GM19240 (cell line): Measurements from ENCODE around the gene HPDL.
"Not testable (repeated sequence)": the region's sequence is repeated elsewhere in the genome, so short reads cannot be mapped to it uniquely, and the experiment has no call there.

Source experiments
- DNase-seq: peaks from one replicate; pipeline ENCODE4 v3.0.0; 2011; ENCODE audit warnings: low spot score; ENCODE audit not compliant: insufficient read length

Gene HPDL

GRCh38 chr1:45326627-45327623 lies at the start of gene HPDL:
Gene HPDL (plus strand): TSS chr1:45326895. CDS start chr1:45327149, 254 bp downstream.
- DNase-seq: peak; percentile 64

DNA sequence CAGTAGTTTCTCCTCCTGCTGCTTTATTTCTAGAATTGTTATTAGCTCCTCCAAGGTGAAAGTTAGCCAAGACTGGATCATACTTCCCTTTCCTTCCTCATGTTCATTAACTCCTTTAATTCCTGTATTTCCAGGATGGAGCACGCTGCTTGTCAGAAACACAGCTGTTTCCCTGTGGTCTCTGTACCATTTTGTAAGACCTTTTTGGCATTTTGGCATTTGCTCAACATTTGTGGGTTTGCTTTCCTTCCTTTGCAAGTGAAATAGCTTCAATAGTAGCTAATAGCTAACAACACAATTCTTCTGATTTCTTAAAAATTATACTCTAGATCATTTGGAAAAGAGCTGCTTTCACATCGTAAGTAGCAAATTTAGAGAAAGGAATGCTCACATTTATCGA lies 44.3 kb upstream of the HPDL start:
- no peak for DNase-seq

- not testable (repeated sequence) for DNase-seq
Measured at GRCh38 chr1:45284858-45285257, 41.8 kb upstream of the HPDL start.

- DNase-seq: not testable (repeated sequence)
Measured at GRCh38 chr1:45286521-45286920, 40.2 kb upstream of the HPDL start.

- not testable (repeated sequence) for DNase-seq
Measured at GRCh38 chr1:45291002-45291401, 35.7 kb upstream of the HPDL start.

GRCh38 chr1:45291716-45292115 lies 35.0 kb upstream of the HPDL start:
- no peak for DNase-seq

- no peak for DNase-seq
Measured at GRCh38 chr1:45297666-45298356, 28.9 kb upstream of the HPDL start.

GRCh38 chr1:45299296-45299695 lies 27.4 kb upstream of the HPDL start:
- no peak for DNase-seq

DNA sequence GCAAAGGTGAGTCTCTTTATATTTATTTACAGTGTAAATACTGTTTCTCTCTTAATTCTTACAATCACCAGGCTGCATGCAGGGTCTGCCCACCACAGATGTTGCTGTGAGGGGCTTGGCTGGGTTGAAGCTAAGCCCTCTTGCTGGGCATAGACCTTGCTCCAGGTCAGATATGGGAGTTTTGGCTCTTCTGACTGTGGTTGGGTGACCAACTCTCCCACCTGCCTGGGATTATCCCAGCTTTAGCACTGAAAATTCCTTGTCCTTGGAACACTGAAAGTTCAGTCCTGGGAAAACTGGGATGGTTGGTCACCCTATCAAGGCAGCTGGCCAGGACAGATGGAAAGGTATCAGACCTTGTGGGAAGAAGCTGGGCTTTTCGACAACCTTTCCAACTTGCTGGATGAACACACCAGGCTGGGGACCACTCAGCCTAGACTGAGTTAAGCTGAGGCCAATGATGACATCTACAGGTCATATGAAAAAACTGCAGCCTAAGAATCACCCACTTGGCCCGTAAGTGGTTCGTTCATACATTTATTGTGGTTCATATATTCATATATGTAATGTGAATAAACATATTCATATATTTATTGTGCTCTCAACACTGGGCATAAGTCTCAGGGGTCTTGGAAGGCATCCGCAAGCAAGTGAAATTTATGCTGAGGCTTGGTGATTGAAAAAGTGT lies 26.6 kb upstream of the HPDL start:
- no peak for DNase-seq

GRCh38 chr1:45300669-45300997 lies 26.1 kb upstream of the HPDL start:
- no peak for DNase-seq

GRCh38 chr1:45302505-45303150 lies 24.1 kb upstream of the HPDL start:
- no peak for DNase-seq

DNA sequence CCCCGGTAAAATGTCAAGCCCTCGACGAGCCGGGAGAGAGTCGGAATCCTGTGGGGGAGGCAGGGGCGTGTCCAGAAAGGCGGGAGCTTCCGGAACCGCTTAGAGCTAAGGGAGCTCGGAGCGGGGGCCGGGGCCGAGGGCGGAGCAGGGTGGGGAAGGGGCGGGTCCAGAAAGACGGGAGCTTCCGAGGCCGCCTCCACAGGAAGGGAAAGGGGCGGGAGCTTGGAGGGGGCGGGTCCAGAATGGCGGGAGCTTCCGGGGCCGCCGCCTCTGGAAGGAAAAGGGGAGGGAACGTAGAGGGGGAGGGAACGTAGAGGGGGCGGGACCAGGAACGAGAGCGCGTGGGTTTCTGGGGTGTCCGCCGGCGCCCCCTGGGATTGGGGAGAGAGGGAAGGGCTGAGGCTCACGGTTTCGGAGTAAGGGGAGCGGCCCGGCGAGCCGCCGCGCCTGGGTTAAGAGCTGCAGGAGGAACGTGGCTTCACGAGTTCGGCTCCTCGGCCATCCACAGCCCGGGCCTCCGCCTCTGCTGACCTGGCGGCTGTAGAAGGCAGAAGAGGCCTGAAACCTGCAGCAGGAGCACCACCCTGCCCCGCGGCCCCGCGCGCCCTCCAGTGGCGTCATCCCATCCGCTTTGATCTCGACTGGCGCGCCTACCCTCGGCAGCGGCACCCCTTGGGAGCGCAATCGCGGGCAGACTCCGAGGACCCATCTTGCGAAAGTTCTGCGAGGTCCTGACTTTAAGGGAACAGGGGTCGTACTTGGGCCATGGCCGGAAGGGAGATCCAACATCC lies 23.0 kb upstream of the HPDL start:
- DNase-seq: peak; percentile 87

- no peak for DNase-seq
Measured at GRCh38 chr1:45304311-45305081, 22.2 kb upstream of the HPDL start.

DNA sequence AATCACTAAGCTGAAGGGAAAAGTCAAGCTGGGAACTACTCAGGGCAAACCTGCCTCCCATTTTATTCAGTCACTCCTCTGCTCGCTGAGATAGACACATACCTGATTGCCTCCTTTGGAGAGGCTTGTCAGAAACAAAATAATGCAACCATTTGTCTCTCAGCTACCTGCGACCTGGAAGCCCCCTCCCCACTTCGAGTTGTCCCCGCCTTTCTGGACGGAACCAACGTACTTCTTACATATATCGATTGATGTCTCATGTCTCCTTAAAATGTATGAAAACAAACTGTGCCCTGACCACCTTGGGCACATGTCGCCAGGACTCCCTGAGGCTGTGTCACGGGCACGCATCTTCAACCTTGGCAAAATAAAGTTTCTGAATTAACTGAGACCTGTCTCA lies 21.5 kb upstream of the HPDL start:
- no peak for DNase-seq

DNA sequence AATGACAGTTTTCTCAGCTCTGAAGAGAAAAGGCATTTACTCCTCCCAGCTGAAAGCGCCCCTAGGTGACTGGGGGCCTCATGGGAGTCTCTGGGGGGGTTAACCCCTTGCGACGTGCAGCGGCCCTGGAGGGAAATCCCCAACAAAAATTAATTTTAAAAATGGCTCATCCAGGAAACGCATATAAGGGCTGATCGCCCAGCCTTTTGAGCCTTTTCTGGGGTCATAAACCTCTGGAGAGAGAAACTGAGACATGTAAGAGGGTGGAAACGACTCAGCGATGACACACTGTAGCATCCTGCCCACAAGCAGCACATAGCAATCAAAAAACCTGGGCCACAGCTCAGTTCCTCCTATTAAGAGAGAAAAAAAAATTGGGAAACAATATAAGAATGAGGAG lies 20.4 kb upstream of the HPDL start:
- no peak for DNase-seq

DNA sequence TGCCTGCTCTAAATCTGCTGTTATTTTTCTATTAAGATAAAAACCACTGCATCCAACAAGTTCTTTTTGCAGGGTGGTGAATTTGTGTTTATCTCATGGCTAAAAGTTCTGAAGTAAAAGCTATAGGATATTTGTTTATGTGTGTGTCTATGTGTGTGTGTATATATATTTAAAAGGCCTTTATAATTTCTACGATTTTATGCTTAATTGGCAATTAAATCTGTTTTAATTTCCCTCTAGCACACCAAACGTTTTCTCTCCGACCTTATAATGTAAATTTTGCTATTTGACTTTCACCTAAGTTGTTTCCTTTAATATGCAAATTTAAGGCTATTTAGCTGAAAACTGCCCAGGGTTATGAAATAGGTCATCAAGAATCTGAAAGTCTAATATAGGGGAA lies 19.8 kb upstream of the HPDL start:
- DNase-seq: no peak

DNA sequence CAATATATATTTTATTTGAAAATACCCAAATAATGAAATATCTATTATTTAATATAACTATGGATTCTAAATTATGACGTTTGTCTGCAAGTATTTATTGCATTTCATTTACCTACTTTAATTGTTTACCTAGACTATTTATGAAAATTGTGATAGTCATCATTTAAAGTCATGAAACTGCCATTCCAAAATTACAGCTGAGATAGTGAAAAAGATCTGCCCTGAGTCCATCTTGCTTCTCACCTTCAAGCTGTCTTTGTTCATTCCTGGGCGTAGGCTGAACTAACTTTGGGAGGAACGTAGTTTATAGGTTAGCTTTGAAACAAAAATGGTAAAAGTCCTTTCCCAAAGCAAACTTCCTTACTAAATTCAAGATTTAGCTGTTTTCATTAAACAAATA lies 12.4 kb upstream of the HPDL start:
- no peak for DNase-seq

GRCh38 chr1:45317166-45317565 lies 9.5 kb upstream of the HPDL start:
- no peak for DNase-seq

DNA sequence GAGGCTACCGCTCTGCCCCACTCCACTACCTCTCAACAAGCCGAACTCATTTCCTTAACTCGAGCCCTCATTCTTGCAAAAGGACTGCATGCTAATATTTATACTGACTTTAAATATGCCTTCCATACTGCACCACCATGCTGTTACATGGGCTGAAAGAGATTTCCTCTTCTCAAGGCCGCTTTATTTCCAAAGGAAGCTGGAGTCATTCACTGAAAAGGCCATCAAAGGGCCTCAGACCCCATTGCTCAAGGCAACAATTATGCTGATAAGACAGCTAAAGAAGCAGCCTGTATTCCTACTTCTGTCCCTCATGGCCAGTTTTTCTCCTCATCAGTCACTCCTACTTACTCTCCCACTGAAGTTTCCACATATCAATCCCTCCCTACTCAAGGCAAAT lies 6.9 kb upstream of the HPDL start:
- no peak for DNase-seq

DNA sequence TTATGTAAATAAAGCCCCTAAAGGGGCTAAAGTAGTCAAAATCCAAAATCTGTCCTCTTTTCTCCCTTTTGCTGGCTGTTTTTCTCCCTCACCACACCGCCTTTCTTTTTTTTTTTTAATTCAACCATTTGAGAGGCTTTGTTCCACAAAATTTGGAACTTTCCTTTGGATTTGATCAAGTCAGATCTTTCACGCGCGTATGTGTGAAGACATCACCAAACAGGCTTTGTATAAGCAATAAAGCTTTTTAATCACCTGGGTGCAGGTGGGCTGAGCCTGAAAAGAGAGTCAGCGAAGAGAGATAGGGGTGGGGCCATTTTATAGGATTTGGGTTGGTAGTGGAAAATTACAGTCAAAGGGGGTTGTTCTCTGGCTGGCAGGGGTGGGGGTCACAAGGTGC lies 5.3 kb upstream of the HPDL start:
- DNase-seq: no peak
